Transverse colon (tissue), 4 donors: ENCODE results near the gene COL23A1. TPM values are rescaled to one million over a fixed set of nuclear protein-coding genes. Genes with fewer than 3 reads are reported as not detected.

ENCODE experiments used
- DNase-seq: peaks from one replicate; pipeline ENCODE4 v3.0.0-alpha.2; 2019
- H3K27ac ChIP-seq, 4 donors: fragments of 200-600 bp; sonication (generic); 2 replicates each; pipeline ENCODE4 v1.5.1; 2016 to 2018; ENCODE audit warnings: inconsistent platforms in 4 of 4
- H3K27me3 ChIP-seq: fragments of 200-600 bp; sonication (generic); 2 replicates; pipeline ENCODE4 v1.5.1; 2017; ENCODE audit warnings: inconsistent platforms
- H3K36me3 ChIP-seq, 4 donors: fragments of 200-600 bp; sonication (generic); 2 replicates each; pipeline ENCODE4 v1.5.1; 2017 to 2019; ENCODE audit warnings: inconsistent platforms in 4 of 4
- H3K4me1 ChIP-seq, 4 donors: fragments of 200-600 bp; sonication (generic); 2 replicates each; pipeline ENCODE4 v1.5.1; 2017 to 2020; ENCODE audit warnings: inconsistent platforms in 4 of 4
- H3K4me3 ChIP-seq, 4 donors: fragments of 200-600 bp; sonication (generic); 1 replicate in 1 of 4; 2 replicates in 3 of 4; pipeline versions ENCODE4 v1.5.1 to v1.6.1; 2017 to 2019; ENCODE audit warnings: inconsistent platforms in 4 of 4
- H3K9me3 ChIP-seq, 2 donors: fragments of 200-600 bp; sonication (generic); 2 replicates each; pipeline ENCODE4 v1.5.1; 2017 to 2019; ENCODE audit warnings: inconsistent platforms in 2 of 2
- CTCF ChIP-seq, 5 experiments: fragments of 200-600 bp in 3 of 5; fragments of 450-650 bp in 2 of 5; sonication (generic) in 3 of 5; IDR thresholded peaks; 1 replicate in 2 of 5; 2 replicates in 3 of 5; pipeline ENCODE4 v1.5.1; 2016 to 2017; ENCODE audit warnings: antibody characterized with exemption in 5 of 5, inconsistent platforms in 3 of 5, mild to moderate bottlenecking in 2 of 5, moderate library complexity in 1 of 5
- EP300 ChIP-seq: sonication (generic); formaldehyde crosslinking; IDR thresholded peaks from one replicate; pipeline ENCODE4 v1.6.1; 2017; ENCODE audit warnings: antibody characterized with exemption, low read depth
- POLR2A ChIP-seq: fragments of 450-650 bp; IDR thresholded peaks from one replicate; pipeline ENCODE4 v1.6.1; 2016; ENCODE audit warnings: antibody characterized with exemption, mild to moderate bottlenecking, moderate library complexity
- POLR2AphosphoS5 ChIP-seq, 3 donors: sonication (generic); formaldehyde crosslinking; IDR thresholded peaks; one replicate each; pipeline ENCODE4 v1.6.1; 2016; ENCODE audit warnings: antibody characterized with exemption in 3 of 3
- WGBS, 2 donors: methylation state at CpG; one replicate each; pipeline ENCODE4 v1.1.5; 2018; ENCODE audit warnings: low coverage in 1 of 2; 5-methylcytosine and 5-hydroxymethylcytosine counted together
- in situ Hi-C, 4 donors: fragments of 200-750 bp; cut with MboI; loops; one replicate each; pipeline versions ENCODE4 v1.15.0 to v1.15.1; 2017; ENCODE audit warnings: low sequenced_read_pairs in 3 of 4, low pct_ligation_motif_present in 1 of 4, low pct_unique_long_range_greater_than_20kb in 1 of 4
- intact Hi-C: fragments of 100-400 bp; cut with DNase I; formaldehyde crosslinking; loops from one replicate; pipeline ENCODE4 v1.15.1; 2023; ENCODE audit warnings: low total_unique reads
- total RNA-seq, 4 donors: library from RNA; depleted of rRNA; stranded (reverse); fragments of >200 nt; gene quantifications; one replicate each; pipeline ENCODE4 v1.1.0, GENCODE V29; 2016

Gene COL23A1
- total RNA-seq, 4 donors from 2014 or later, result 0.14 to 2.2 (median 1.4) TPM; not detected in 1

GRCh38 chr5:178434016-178434761, 156.0 kb downstream of the COL23A1 start:
- H3K9me3 ChIP-seq, result no peaks in the 10 kb centered on the region
- TF ChIP-seq POLR2AphosphoS5 (IDR thresholded peaks at IDR 0.05), result no peak
- TF ChIP-seq CTCF (IDR thresholded peaks at IDR 0.05), result no peak
- no peak for TF ChIP-seq EP300
- TF ChIP-seq POLR2A, result no peak
- no peak for DNase-seq
- intact Hi-C loops, result no loop called here
- no peak overlapping the region for H3K27ac ChIP-seq
- H3K27me3 ChIP-seq, result no peaks in the 10 kb centered on the region
- in situ Hi-C loops, result no loop called here
- WGBS, 2 donors, result 82% methylated on average over 13 of the region's 13 CpGs; no CpG with 5 or more reads in 1 of the 2 donors
- H3K4me3 ChIP-seq, result no peak overlapping the region
- no peaks in the 10 kb centered on the region for H3K4me1 ChIP-seq
- no peaks in the 10 kb centered on the region for H3K36me3 ChIP-seq

- Histone ChIP-seq H3K27me3 (no peaks in the 10 kb centered on the region), H3K9me3 (no peaks in the 10 kb centered on the region), H3K4me1 (no peaks in the 10 kb centered on the region), H3K36me3 (no peaks in the 10 kb centered on the region), H3K4me3 (no peak overlapping the region), H3K27ac (no peak overlapping the region)
- intact Hi-C loops, result no loop called here
- TF ChIP-seq EP300 (no peak), CTCF (IDR thresholded peaks at IDR 0.05) (no peak), POLR2AphosphoS5 (IDR thresholded peaks at IDR 0.05) (no peak), POLR2A (no peak)
- in situ Hi-C loops, result no loop called here
- no peak for DNase-seq
- 42 to 74% methylated on average over 2 to 7 of the region's 7 CpGs for WGBS, 2 donors
Measured at GRCh38 chr5:178433273-178433775, 156.9 kb downstream of the COL23A1 start.

- TF ChIP-seq CTCF (IDR thresholded peaks at IDR 0.05) (no peak), POLR2A (no peak), POLR2AphosphoS5 (IDR thresholded peaks at IDR 0.05) (no peak), EP300 (no peak)
- H3K27ac ChIP-seq, result no peak overlapping the region
- intact Hi-C loops, result no loop called here
- 78% methylated on average over 12 of the region's 12 CpGs; no CpG with 5 or more reads in 1 of the 2 donors for WGBS, 2 donors
- in situ Hi-C loops, result no loop called here
- no peak overlapping the region for H3K4me3 ChIP-seq
- no peaks in the 10 kb centered on the region for H3K4me1 ChIP-seq
- no peaks in the 10 kb centered on the region for H3K27me3 ChIP-seq
- H3K36me3 ChIP-seq, result no peaks in the 10 kb centered on the region
- no peaks in the 10 kb centered on the region for H3K9me3 ChIP-seq
- no peak for DNase-seq
Measured at GRCh38 chr5:178432421-178433272, 157.5 kb downstream of the COL23A1 start.

GRCh38 chr5:178431782-178432165, 158.4 kb downstream of the COL23A1 start:
- Histone ChIP-seq H3K36me3 (no peaks in the 10 kb centered on the region), H3K27ac (no peak overlapping the region), H3K9me3 (no peaks in the 10 kb centered on the region), H3K4me3 (no peak overlapping the region), H3K4me1 (no peaks in the 10 kb centered on the region), H3K27me3 (no peaks in the 10 kb centered on the region)
- TF ChIP-seq CTCF (IDR thresholded peaks at IDR 0.05), result no peak
- TF ChIP-seq EP300, result no peak
- no peak for TF ChIP-seq POLR2AphosphoS5 (IDR thresholded peaks at IDR 0.05)
- no peak for TF ChIP-seq POLR2A
- intact Hi-C loops (no loop called here), in situ Hi-C loops (no loop called here)
- 33 to 75% methylated on average over 1 to 5 of the region's 5 CpGs for WGBS, 2 donors
- DNase-seq, result no peak
